NB4 (cell line): Measurements from ENCODE around the gene ACP7.

Experiments
- MYC ChIP-seq: IDR thresholded peaks from 2 replicates; pipeline ENCODE4 v1.6.1; 2011; ENCODE audit warnings: low read depth, low read length
- POLR2A ChIP-seq: IDR thresholded peaks from 2 replicates; pipeline ENCODE4 v1.6.1; 2011; ENCODE audit warnings: mild to moderate bottlenecking; ENCODE audit not compliant: insufficient read length; ENCODE audit errors: extremely low read depth
- TF ChIP-seq, protein P1 (sequence below): IDR thresholded peaks from one replicate; pipeline ENCODE4 v1.5.1; 2012; ENCODE audit warnings: low read depth, low read length
- TF ChIP-seq, protein P2 (sequence below): IDR thresholded peaks from 2 replicates; pipeline ENCODE4 v1.6.1; 2011; ENCODE audit warnings: low read depth, low read length

DNA sequence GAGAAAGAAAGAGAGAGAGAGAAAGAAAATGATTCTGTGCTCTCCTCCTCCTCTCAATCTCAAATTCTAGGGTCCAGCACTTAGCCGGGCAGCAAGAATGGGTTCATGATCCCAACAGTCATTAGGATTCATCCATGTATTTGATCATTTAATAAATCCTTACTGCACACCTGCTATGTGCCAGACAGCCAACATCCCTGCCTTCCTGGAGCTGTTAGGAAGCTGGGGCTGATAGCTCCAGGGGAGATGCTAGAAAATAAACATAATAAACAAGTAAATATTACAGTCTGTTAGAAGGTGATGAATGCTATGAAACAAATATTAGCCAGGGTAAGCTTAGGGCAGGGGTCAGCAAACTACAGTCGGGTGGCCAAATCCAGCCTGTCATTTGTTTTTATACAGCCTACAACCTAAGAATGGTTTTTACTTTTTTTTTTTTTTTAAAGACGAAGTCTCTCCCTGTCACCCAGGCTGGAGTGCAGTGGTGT lies 9.9 kb upstream of the ACP7 start:
- TF ChIP-seq, protein P1, sequence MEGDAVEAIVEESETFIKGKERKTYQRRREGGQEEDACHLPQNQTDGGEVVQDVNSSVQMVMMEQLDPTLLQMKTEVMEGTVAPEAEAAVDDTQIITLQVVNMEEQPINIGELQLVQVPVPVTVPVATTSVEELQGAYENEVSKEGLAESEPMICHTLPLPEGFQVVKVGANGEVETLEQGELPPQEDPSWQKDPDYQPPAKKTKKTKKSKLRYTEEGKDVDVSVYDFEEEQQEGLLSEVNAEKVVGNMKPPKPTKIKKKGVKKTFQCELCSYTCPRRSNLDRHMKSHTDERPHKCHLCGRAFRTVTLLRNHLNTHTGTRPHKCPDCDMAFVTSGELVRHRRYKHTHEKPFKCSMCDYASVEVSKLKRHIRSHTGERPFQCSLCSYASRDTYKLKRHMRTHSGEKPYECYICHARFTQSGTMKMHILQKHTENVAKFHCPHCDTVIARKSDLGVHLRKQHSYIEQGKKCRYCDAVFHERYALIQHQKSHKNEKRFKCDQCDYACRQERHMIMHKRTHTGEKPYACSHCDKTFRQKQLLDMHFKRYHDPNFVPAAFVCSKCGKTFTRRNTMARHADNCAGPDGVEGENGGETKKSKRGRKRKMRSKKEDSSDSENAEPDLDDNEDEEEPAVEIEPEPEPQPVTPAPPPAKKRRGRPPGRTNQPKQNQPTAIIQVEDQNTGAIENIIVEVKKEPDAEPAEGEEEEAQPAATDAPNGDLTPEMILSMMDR = no peak
- TF ChIP-seq MYC (no peak), POLR2A (no peak)
- TF ChIP-seq, protein P2, sequence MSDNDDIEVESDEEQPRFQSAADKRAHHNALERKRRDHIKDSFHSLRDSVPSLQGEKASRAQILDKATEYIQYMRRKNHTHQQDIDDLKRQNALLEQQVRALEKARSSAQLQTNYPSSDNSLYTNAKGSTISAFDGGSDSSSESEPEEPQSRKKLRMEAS = no peak
